SK-N-SH (cell line): Measurements from ENCODE around the gene ABCB7. TPM values are rescaled to one million over a fixed set of nuclear protein-coding genes. Genes with fewer than 3 reads are reported as not detected.
"Not testable (repeated sequence)": the region's sequence is repeated elsewhere in the genome, so short reads cannot be mapped to it uniquely, and the experiment has no call there.

Source experiments
- CTCF ChIA-PET: fragments of 300-600, 350-600 bp; formaldehyde crosslinking; extraction: SDS; loops from one replicate; lab custom pipeline; 2021; lab: Yijun Ruan, JAX
- POLR2A ChIA-PET: fragments of 350-600 bp; sonication (Branson Sonifier 250); formaldehyde crosslinking; extraction: SDS; loops from one replicate; lab custom pipeline; 2020; ENCODE audit warnings: antibody characterized with exemption, inconsistent platforms; lab: Yijun Ruan, JAX
- DNase-seq: peaks from one replicate; pipeline ENCODE4 v3.0.0; 2012
- H2AFZ ChIP-seq: fragments of 200-600 bp; sonication (generic); 2 replicates; pipeline ENCODE4 v1.8.1; 2016; ENCODE audit warnings: antibody characterized with exemption, mild to moderate bottlenecking, low read depth
- H3F3A ChIP-seq: fragments of 200-600 bp; sonication (generic); replicated peaks from 2 replicates; pipeline ENCODE3; 2016; ENCODE audit warnings: antibody characterized with exemption, mild to moderate bottlenecking; ENCODE audit not compliant: insufficient read depth
- H3K27ac ChIP-seq, 2 experiments: fragments of 200-500 bp in 1 of 2; fragments of 200-600 bp in 1 of 2; sonication (Bioruptor generic) in 1 of 2; sonication (generic), shearing (Covaris generic) in 1 of 2; 2 replicates each; pipeline versions ENCODE4 v1.5.1 to v1.6.1; 2014 to 2016; ENCODE audit warnings: low read depth in 2 of 2, inconsistent platforms in 1 of 2, low read length in 1 of 2, mild to moderate bottlenecking in 1 of 2, mixed read lengths in 1 of 2
- H3K27me3 ChIP-seq: fragments of 200-600 bp; sonication (generic), shearing (Covaris generic); 2 replicates; pipeline ENCODE4 v1.6.1; 2016; ENCODE audit warnings: mixed run types; ENCODE audit not compliant: insufficient read depth
- H3K36me3 ChIP-seq, 2 experiments: fragments of 200-500 bp in 1 of 2; fragments of 200-600 bp in 1 of 2; sonication (Bioruptor generic) in 1 of 2; sonication (generic) in 1 of 2; replicated peaks in 1 of 2; 2 replicates each; pipeline versions ENCODE3 to v1.5.1; 2014 to 2016; ENCODE audit warnings: low read length in 1 of 2, mild to moderate bottlenecking in 1 of 2; ENCODE audit not compliant: insufficient read depth in 2 of 2, control insufficient read depth in 1 of 2
- H3K4me1 ChIP-seq, 2 experiments: fragments of 200-500 bp in 1 of 2; fragments of 200-600 bp in 1 of 2; sonication (Bioruptor generic) in 1 of 2; sonication (generic), shearing (Covaris generic) in 1 of 2; 2 replicates each; pipeline versions ENCODE4 v1.5.1 to v1.6.1; 2014 to 2016; ENCODE audit warnings: low read depth in 1 of 2, low read length in 1 of 2, mixed run types in 1 of 2; ENCODE audit not compliant: insufficient read depth in 2 of 2, control insufficient read depth in 1 of 2
- H3K4me2 ChIP-seq: fragments of 200-600 bp; sonication (generic), shearing (Covaris generic); 2 replicates; pipeline ENCODE4 v1.6.1; 2017; ENCODE audit warnings: mixed run types
- H3K4me3 ChIP-seq, 2 experiments: fragments of 200-500 bp in 1 of 2; fragments of 200-600 bp in 1 of 2; sonication (Bioruptor generic) in 1 of 2; sonication (generic), shearing (Covaris generic) in 1 of 2; 2 replicates each; pipeline versions ENCODE4 v1.5.1 to v1.8.1; 2014 to 2016; ENCODE audit warnings: low read depth in 2 of 2, inconsistent platforms in 1 of 2, low read length in 1 of 2, mild to moderate bottlenecking in 1 of 2, mixed read lengths in 1 of 2, moderate library complexity in 1 of 2
- H3K79me2 ChIP-seq: fragments of 200-600 bp; sonication (generic); 2 replicates; pipeline ENCODE4 v1.8.1; 2017; ENCODE audit warnings: mild to moderate bottlenecking; ENCODE audit not compliant: insufficient read depth
- H3K9ac ChIP-seq: fragments of 200-600 bp; sonication (generic); 2 replicates; pipeline ENCODE4 v1.6.1; 2017; ENCODE audit warnings: mixed run types
- H3K9me2 ChIP-seq: fragments of 200-600 bp; sonication (generic); 2 replicates; pipeline ENCODE4 v1.6.1; 2017; ENCODE audit warnings: mixed run types
- H3K9me3 ChIP-seq: fragments of 200-600 bp; sonication (generic); 2 replicates; pipeline ENCODE4 v1.6.1; 2017; ENCODE audit warnings: mixed run types, mild to moderate bottlenecking, moderate library complexity
- H4K20me1 ChIP-seq: fragments of 200-600 bp; sonication (generic); 2 replicates; pipeline ENCODE4 v1.6.1; 2017; ENCODE audit warnings: mild to moderate bottlenecking, mixed run types; ENCODE audit not compliant: insufficient read depth
- GABPA ChIP-seq: IDR thresholded peaks from 2 replicates; pipeline ENCODE4 v1.4.0; 2012; ENCODE audit warnings: low read depth, mild to moderate bottlenecking
- JUND ChIP-seq: IDR thresholded peaks from 2 replicates; pipeline ENCODE4 v1.4.0; 2012
- RAD21 ChIP-seq: IDR thresholded peaks from 2 replicates; pipeline ENCODE4 v1.6.1; 2012; ENCODE audit warnings: mild to moderate bottlenecking, low read length
- RFX5 ChIP-seq: IDR thresholded peaks from 2 replicates; pipeline ENCODE4 v1.6.1; 2012; ENCODE audit warnings: mild to moderate bottlenecking, improper control_type of control experiment, low read length
- SMC3 ChIP-seq: IDR thresholded peaks from 2 replicates; pipeline ENCODE4 v1.6.1; 2012; ENCODE audit warnings: low read depth, low read length, improper control_type of control experiment
- TAF1 ChIP-seq: IDR thresholded peaks from 2 replicates; pipeline ENCODE4 v1.6.1; 2012; ENCODE audit warnings: low read depth, mild to moderate bottlenecking, low read length, moderate library complexity, borderline replicate concordance
- TEAD4 ChIP-seq: IDR thresholded peaks from 2 replicates; pipeline ENCODE4 v1.4.0; 2012; ENCODE audit warnings: mild to moderate bottlenecking, borderline replicate concordance; ENCODE audit not compliant: insufficient read depth
- whole genome bisulfite sequencing: methylation state at CpG from one replicate; pipeline ENCODE4 v1.1.6; 2017; ENCODE audit warnings: low lambda C conversion rate; 5-methylcytosine and 5-hydroxymethylcytosine counted together
- polyA plus RNA-seq, 3 experiments: library from polyadenylated mRNA; depleted of rRNA; stranded (reverse); fragments of >200 nt; gene quantifications; 2 replicates each; pipeline ENCODE4 v1.2.3, GENCODE V29; 2012
- small RNA-seq, 7 experiments: library from RNA; depleted of rRNA; stranded (forward); fragments of <200 nt; gene quantifications; one replicate each; pipeline ENCODE3, GENCODE V24; 2012
- TF ChIP-seq, protein P1 (sequence below): IDR thresholded peaks from 2 replicates; pipeline ENCODE4 v1.6.1; 2012; ENCODE audit warnings: mild to moderate bottlenecking, low read depth, low read length, moderate library complexity
- TF ChIP-seq, protein P2 (sequence below): fragments of 200-600 bp; sonication (generic); IDR thresholded peaks from 2 replicates; pipeline ENCODE4 v1.6.1; 2017; ENCODE audit warnings: antibody characterized with exemption, mild to moderate bottlenecking, moderate library complexity

ABCB7 gene
- polyA plus RNA-seq, 1 of the 3 experiments (the other 2 are of a cell fraction) = 20.4 TPM

DNA sequence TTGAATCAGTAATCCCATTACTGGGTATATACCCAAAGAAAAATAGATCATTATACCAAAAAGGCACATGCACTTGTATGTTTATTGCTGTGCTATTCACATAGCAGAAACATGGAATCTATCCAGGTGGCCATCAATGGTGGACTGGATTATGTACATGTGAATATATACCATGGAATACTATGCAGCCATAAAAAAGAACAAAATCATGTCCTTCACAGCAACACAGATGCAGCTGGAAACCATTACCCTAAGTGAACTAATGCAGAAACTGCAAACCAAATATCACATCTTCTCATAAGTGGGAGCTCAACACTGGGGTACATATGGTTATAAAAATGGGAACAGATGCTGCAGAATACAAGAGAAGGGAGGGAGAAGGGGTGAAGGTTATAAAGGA, 110.7 kb downstream of the ABCB7 start (continued):
- TF ChIP-seq, protein P1, sequence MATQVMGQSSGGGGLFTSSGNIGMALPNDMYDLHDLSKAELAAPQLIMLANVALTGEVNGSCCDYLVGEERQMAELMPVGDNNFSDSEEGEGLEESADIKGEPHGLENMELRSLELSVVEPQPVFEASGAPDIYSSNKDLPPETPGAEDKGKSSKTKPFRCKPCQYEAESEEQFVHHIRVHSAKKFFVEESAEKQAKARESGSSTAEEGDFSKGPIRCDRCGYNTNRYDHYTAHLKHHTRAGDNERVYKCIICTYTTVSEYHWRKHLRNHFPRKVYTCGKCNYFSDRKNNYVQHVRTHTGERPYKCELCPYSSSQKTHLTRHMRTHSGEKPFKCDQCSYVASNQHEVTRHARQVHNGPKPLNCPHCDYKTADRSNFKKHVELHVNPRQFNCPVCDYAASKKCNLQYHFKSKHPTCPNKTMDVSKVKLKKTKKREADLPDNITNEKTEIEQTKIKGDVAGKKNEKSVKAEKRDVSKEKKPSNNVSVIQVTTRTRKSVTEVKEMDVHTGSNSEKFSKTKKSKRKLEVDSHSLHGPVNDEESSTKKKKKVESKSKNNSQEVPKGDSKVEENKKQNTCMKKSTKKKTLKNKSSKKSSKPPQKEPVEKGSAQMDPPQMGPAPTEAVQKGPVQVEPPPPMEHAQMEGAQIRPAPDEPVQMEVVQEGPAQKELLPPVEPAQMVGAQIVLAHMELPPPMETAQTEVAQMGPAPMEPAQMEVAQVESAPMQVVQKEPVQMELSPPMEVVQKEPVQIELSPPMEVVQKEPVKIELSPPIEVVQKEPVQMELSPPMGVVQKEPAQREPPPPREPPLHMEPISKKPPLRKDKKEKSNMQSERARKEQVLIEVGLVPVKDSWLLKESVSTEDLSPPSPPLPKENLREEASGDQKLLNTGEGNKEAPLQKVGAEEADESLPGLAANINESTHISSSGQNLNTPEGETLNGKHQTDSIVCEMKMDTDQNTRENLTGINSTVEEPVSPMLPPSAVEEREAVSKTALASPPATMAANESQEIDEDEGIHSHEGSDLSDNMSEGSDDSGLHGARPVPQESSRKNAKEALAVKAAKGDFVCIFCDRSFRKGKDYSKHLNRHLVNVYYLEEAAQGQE = no peak
- TF ChIP-seq TEAD4 (no peak), JUND (no peak), RFX5 (no peak), TAF1 (no peak)
- TF ChIP-seq, all 33 proteins: peak for 0

DNA sequence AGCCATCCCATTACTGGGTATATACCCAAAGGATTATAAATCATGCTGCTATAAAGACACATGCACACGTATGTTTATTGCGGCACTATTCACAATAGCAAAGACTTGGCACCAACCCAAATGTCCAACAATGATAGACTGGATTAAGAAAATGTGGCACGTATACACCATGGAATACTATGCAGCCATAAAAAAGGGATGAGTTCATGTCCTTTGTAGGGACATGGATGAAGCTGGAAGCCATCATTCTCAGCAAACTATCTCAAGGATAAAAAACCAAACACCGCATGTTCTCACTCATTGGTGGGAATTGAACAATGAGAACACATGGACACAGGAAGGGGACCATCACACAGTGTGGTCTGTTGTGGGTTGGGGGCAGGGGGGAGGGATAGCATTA, 111.9 kb downstream of the ABCB7 start:
- CTCF ChIA-PET, H3K27ac ChIP-seq, H3K4me1 ChIP-seq, H3K79me2 ChIP-seq, H3K9me3 ChIP-seq, H3K27me3 ChIP-seq, H3K36me3 ChIP-seq, H3K9me2 ChIP-seq, H3F3A ChIP-seq, H4K20me1 ChIP-seq, POLR2A ChIA-PET, H3K4me3 ChIP-seq, DNase-seq, H2AFZ ChIP-seq, H3K9ac ChIP-seq, H3K4me2 ChIP-seq: not testable (repeated sequence)
- 68% methylated on average over 2 of the region's 4 CpGs for WGBS

DNA sequence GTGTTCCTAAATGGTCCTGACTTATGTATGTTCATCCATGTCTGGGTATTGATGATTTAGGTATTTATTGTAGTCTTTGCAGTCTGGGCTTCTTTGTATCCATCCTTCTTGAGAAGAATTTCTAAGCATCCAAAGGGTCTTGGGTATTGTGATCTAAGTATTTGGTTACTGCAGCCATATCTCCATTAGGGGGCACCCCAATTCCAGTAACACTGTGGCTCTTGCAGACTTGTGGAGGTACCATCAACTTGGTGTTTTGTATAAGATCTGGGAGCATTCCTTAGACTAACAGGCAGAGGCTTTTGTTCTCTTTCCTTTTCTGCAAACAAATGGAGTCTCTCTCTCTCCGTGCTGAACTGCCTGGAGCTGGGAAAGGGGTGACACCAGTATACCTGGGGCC, 117.2 kb downstream of the ABCB7 start:
- Histone ChIP-seq H3K4me2 (no peak overlapping the region), H4K20me1 (no peaks in the 10 kb centered on the region), H3K27me3 (no peaks in the 10 kb centered on the region), H3K79me2 (no peaks in the 10 kb centered on the region), H3K36me3 (no peaks in the 10 kb centered on the region), H3K27ac (no peak overlapping the region), H2AFZ (no peak overlapping the region), H3K9me3 (no peaks in the 10 kb centered on the region; the same call in 1 of the 2 replicates), H3F3A (no peaks in the 10 kb centered on the region), H3K4me1 (no peaks in the 10 kb centered on the region), H3K9ac (no peak overlapping the region), H3K9me2 (no peaks in the 10 kb centered on the region), H3K4me3 (no peak overlapping the region)
- TF ChIP-seq RAD21 (peak; percentile 68), GABPA (no peak), SMC3 (peak; percentile 40)
- TF ChIP-seq, protein P2, sequence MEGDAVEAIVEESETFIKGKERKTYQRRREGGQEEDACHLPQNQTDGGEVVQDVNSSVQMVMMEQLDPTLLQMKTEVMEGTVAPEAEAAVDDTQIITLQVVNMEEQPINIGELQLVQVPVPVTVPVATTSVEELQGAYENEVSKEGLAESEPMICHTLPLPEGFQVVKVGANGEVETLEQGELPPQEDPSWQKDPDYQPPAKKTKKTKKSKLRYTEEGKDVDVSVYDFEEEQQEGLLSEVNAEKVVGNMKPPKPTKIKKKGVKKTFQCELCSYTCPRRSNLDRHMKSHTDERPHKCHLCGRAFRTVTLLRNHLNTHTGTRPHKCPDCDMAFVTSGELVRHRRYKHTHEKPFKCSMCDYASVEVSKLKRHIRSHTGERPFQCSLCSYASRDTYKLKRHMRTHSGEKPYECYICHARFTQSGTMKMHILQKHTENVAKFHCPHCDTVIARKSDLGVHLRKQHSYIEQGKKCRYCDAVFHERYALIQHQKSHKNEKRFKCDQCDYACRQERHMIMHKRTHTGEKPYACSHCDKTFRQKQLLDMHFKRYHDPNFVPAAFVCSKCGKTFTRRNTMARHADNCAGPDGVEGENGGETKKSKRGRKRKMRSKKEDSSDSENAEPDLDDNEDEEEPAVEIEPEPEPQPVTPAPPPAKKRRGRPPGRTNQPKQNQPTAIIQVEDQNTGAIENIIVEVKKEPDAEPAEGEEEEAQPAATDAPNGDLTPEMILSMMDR = peak; percentile 55
- ChIA-PET POLR2A (no interaction called here), CTCF (interaction anchor here (0.6 to 1.6 kb wide), 2 partner anchors 9 to 1854 kb away, joined by 3 to 7 read pairs; no protein-coding TSS in a partner anchor)
- 0% methylated on average over 1 of the region's 1 CpG for WGBS
- no peak for DNase-seq

Small RNAs within 50 kb of the gene (small RNA-seq; reads per million reads assigned to genes)
- gene BUD31P2 (0 reads per million in 7 experiments), gene RNU6-562P (0 reads per million in 7 experiments)

Other genes with a start within 250 kb of the ABCB7 start
- under 0.01 TPM in 1 of 2 replicates, not detected in the other for gene NEXMIF, start 230.8 kb downstream of the ABCB7 start, polyA plus RNA-seq (2012; rRNA removed)
- 7.0 and 8.1 TPM in 2 replicates for gene UPRT, start 117.8 kb upstream of the ABCB7 start, polyA plus RNA-seq (2012; rRNA removed)